Spleen (tissue), 7 donors: ENCODE measurements around the gene NRROS.
"Not testable (repeated sequence)": the region's sequence is repeated elsewhere in the genome, so short reads cannot be mapped to it uniquely, and the experiment has no call there.

Experiments used
- POLR2A ChIP-seq, 3 donors: fragments of 450-650 bp; IDR thresholded peaks; one replicate each; pipeline ENCODE4 v1.5.1; 2017; ENCODE audit warnings: antibody characterized with exemption in 3 of 3, mild to moderate bottlenecking in 1 of 3
- POLR2AphosphoS5 ChIP-seq, 3 donors: sonication (generic); formaldehyde crosslinking; IDR thresholded peaks; one replicate each; pipeline ENCODE4 v1.5.1; 2017; ENCODE audit warnings: antibody characterized with exemption in 3 of 3
- TF ChIP-seq, protein P1 (sequence below), 11 experiments: fragments of 200-600 bp in 7 of 11; fragments of 450-650 bp in 4 of 11; sonication (generic) in 4 of 11; IDR thresholded peaks in 8 of 11; conservative IDR thresholded peaks in 3 of 11; 1 replicate in 7 of 11; 2 replicates in 4 of 11; pipeline versions ENCODE4 v1.4.0 to v1.8.0; 2016 to 2021; ENCODE audit warnings: antibody characterized with exemption in 11 of 11, inconsistent platforms in 4 of 11, mild to moderate bottlenecking in 1 of 11
- donor health status: DM: no; HTN: no; CAD: no; lungs with moderate emphysema.
- donor health status: DM: no; HTN: no; CAD: no.
- donor health status: DM: no; HTN: no; CAD: no.

DNA sequence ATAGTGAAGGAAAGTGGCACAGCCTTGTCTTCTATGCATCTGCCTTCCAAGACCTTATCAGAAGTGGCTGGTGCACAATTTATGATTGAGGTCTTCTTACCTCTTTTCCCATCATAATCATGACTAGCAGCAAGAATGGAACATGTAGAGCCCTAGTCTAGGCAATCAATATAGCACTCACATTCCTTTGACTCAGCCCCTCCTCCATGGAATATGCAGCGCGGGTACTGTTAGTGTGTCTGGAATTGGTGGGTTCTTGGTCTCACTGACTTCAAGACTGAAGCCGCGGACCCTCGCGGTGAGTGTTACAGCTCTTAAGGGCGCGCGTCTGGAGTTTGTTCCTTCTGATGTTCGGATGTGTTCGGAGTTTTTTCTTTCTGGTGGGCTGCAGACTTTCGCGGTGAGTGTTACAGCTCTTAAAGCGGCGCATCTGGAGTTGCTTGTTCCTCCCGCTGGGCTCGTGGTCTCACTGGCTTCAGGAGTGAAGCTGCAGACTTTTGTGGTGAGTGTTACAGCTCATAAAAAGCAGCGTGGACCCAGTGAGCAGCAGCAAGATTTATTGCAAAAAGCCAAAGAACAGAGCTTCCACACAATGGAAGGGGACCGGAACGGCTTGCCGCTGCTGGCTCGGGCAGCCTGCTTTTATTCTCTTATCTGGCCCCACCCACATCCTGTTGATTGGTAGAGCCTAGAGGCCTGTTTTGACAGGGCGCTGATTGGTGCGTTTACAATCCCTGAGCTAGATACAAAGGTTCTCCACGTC lies 41.3 kb upstream of the NRROS start:
- not testable (repeated sequence) for TF ChIP-seq POLR2A (IDR thresholded peaks at IDR 0.05)
- TF ChIP-seq, protein P1, sequence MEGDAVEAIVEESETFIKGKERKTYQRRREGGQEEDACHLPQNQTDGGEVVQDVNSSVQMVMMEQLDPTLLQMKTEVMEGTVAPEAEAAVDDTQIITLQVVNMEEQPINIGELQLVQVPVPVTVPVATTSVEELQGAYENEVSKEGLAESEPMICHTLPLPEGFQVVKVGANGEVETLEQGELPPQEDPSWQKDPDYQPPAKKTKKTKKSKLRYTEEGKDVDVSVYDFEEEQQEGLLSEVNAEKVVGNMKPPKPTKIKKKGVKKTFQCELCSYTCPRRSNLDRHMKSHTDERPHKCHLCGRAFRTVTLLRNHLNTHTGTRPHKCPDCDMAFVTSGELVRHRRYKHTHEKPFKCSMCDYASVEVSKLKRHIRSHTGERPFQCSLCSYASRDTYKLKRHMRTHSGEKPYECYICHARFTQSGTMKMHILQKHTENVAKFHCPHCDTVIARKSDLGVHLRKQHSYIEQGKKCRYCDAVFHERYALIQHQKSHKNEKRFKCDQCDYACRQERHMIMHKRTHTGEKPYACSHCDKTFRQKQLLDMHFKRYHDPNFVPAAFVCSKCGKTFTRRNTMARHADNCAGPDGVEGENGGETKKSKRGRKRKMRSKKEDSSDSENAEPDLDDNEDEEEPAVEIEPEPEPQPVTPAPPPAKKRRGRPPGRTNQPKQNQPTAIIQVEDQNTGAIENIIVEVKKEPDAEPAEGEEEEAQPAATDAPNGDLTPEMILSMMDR (IDR thresholded peaks at IDR 0.05 in 8 of 11, conservative IDR thresholded peaks at IDR 0.05 in 3 of 11), result not testable (repeated sequence)
- peak in 2 of 3 donors; percentile 64 to 85 for TF ChIP-seq POLR2AphosphoS5 (IDR thresholded peaks at IDR 0.05)
